SJSA1 (cell line): ENCODE results near the gene IGSF11. TPM values are rescaled to one million over a fixed set of nuclear protein-coding genes. Genes with fewer than 3 reads are reported as not detected.
A peak's percentile ranks its signal among the peaks of the same experiment; 100 is the strongest.
"Not testable (repeated sequence)": the region's sequence is repeated elsewhere in the genome, so short reads cannot be mapped to it uniquely, and the experiment has no call there.

ENCODE experiments used
- DNase-seq, 2 experiments: peaks; one replicate each; pipeline ENCODE4 v3.0.0-alpha.2; 2015 to 2020; ENCODE audit warnings: low spot score in 2 of 2, low read depth in 1 of 2
- H3K27ac ChIP-seq: fragments of 250-450 bp; sonication (Bioruptor Pico); 2 replicates; pipeline ENCODE4 v1.5.1; 2020; ENCODE audit warnings: mild to moderate bottlenecking, moderate library complexity
- H3K27me3 ChIP-seq: fragments of 250-450 bp; sonication (Bioruptor Pico); replicated peaks from 2 replicates; pipeline ENCODE4 v1.5.1; 2020; ENCODE audit warnings: mild to moderate bottlenecking, moderate library complexity
- H3K36me3 ChIP-seq: fragments of 250-450 bp; sonication (Bioruptor Pico); 2 replicates; pipeline ENCODE4 v1.5.1; 2020; ENCODE audit warnings: mild to moderate bottlenecking
- H3K4me1 ChIP-seq: fragments of 250-450 bp; sonication (Bioruptor Pico); replicated peaks from 2 replicates; pipeline ENCODE4 v1.6.1; 2021; ENCODE audit warnings: mild to moderate bottlenecking
- H3K4me3 ChIP-seq: fragments of 250-450 bp; sonication (Bioruptor Pico); 2 replicates; pipeline ENCODE4 v1.5.1; 2020; ENCODE audit warnings: mild to moderate bottlenecking
- H3K9me3 ChIP-seq: fragments of 250-450 bp; sonication (Bioruptor Pico); replicated peaks from 2 replicates; pipeline ENCODE4 v1.5.1; 2020; ENCODE audit warnings: mild to moderate bottlenecking
- total RNA-seq: library from RNA; depleted of rRNA; stranded (reverse); fragments of >200 nt; shearing (Covaris generic); gene quantifications from 2 replicates; pipeline ENCODE4 v1.2.3, GENCODE V29; 2014

The IGSF11 gene
- total RNA-seq, 1 experiment from 2014 or later = 0.18 TPM

DNA sequence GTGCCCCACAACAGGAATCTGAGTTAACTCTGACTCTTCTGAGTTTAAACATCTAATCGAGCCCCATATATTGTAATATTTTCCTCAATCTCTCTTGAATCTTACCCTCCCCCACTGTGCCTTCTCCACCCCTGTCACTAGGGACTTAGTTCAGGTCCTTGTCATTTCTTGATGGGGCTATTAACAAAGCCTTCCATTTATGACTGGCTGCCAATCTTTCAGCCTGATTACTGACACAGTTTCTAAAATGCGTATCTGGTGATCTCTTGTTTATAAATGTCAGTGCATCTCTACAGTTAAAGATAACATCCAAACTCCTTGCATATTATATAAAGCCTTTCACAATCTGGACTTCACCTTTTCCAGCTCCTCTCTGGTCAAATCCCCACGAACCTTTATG lies 124.3 kb downstream of the IGSF11 start:
- Histone ChIP-seq H3K36me3 (no peaks in the 10 kb centered on the region), H3K4me3 (no peak overlapping the region), H3K9me3 (no peaks in the 10 kb centered on the region), H3K27me3 (no peaks in the 10 kb centered on the region), H3K27ac (no peak overlapping the region), H3K4me1 (peaks cover 24% of the 10 kb centered on the region)
- DNase-seq = no peak

DNA sequence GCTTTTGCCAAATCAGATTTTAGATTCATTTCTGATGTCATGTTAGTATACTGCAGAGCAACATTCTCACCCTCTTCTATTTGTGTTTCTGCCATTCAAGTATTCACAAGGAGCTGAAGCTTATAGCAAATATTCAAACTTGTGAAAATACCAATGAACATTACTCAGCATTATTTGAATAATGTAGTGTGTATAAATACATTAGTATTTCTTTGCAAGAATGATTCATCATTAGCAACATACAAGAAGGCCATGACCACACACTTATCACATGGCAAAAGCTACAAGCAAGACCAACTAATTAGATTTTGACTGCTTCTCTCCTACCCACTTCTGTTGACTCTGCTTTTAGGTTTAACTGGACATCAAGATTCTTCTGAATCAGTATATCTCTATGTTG lies 124.9 kb downstream of the IGSF11 start:
- Histone ChIP-seq H3K4me3 (no peak overlapping the region), H3K27ac (no peak overlapping the region), H3K9me3 (no peaks in the 10 kb centered on the region), H3K36me3 (no peaks in the 10 kb centered on the region), H3K27me3 (no peaks in the 10 kb centered on the region), H3K4me1 (peaks cover 24% of the 10 kb centered on the region)
- peak in 1 of 2 experiments; percentile 11 for DNase-seq

DNA sequence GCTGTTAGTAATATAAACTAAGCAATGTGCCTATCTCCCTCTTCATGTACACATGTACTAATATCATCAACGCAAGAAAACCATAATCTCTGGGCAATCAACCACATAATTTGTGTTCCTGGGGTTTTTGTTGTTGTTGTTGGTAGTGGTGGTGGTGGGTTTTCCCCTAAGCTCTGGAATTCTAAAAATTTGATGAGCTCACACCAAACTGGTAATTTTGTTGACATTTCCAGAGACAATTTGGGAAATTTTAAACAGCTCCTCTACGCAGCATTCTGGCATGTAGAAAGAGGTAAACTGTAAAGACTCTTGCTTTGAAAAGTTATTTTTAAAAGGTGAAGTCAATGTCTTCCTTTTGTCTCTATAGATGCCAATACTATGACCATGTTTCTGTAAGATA lies 126.7 kb downstream of the IGSF11 start:
- Histone ChIP-seq H3K4me1 (peaks cover 24% of the 10 kb centered on the region), H3K4me3 (no peak overlapping the region), H3K27me3 (no peaks in the 10 kb centered on the region), H3K27ac (peak overlapping the region; percentile 80), H3K36me3 (no peaks in the 10 kb centered on the region), H3K9me3 (no peaks in the 10 kb centered on the region)
- DNase-seq = peak in 1 of 2 experiments; percentile 66

DNA sequence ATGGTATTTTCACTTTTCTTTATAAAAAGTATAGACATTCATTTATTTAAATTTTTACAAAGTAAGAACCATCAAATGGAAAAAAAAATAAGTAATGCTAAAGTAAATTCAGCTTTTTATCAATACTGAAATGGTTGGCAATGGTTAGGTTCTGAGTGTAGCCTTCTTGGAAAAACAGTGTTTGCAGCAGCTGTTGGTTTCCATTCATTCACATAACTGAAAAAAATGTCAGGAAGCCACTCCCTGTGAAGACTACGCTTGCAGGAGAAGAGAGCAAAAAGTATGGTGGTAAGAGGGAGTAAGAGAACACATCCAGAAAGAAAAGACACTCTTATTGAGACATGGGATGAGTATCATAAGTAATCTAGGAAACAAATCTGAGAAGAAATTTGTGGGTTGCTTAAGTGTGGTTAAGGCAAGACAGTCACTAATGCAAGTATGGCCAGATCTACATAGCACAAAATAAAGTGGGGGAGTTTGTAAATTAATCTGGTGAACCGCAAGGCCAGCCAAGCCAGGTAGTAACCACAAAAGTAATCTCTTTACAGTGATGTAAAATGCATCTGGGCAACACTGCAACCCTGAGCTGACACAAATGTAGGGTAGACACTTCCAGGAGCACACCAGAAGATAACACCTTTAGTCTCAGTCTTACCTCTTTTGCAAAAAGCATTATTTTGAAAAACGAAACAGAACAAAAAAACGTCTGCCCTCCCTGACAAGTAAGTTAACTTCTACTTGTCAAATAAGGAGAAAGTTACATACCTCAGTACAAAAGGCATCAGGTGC lies 133.7 kb downstream of the IGSF11 start:
- DNase-seq = no peak
- no peaks in the 10 kb centered on the region for H3K36me3 ChIP-seq
- no peaks in the 10 kb centered on the region for H3K27me3 ChIP-seq
- no peak overlapping the region for H3K4me3 ChIP-seq
- no peak overlapping the region for H3K27ac ChIP-seq
- H3K4me1 ChIP-seq = no peaks in the 10 kb centered on the region
- no peaks in the 10 kb centered on the region for H3K9me3 ChIP-seq

DNA sequence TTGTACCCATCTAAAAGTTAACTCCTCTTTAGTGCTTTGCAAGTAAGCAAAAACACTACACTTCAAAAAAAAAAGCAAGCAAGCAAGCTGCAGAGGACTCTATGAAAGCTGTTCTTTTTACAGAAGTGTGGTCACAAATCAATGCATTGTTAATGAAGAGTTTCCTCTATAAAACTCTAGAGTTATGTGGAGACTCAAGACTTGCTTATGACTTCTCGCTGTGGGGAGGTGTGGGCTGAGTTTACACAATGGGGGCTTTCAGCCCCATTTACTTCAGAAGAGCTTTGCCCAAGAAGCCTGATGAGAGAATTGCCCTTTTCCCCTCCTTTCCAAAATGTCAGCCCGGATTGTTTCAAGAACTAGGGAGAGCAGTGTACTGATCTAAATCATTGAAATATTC lies 144.4 kb downstream of the IGSF11 start:
- no peaks in the 10 kb centered on the region for H3K4me1 ChIP-seq
- no peaks in the 10 kb centered on the region for H3K9me3 ChIP-seq
- no peak overlapping the region for H3K27ac ChIP-seq
- H3K4me3 ChIP-seq = no peak overlapping the region
- H3K36me3 ChIP-seq = no peaks in the 10 kb centered on the region
- 0 out of 2 replicates have a peak, but pooled peaks cover 5% of the 10 kb centered on the region for H3K27me3 ChIP-seq
- DNase-seq = no peak

DNA sequence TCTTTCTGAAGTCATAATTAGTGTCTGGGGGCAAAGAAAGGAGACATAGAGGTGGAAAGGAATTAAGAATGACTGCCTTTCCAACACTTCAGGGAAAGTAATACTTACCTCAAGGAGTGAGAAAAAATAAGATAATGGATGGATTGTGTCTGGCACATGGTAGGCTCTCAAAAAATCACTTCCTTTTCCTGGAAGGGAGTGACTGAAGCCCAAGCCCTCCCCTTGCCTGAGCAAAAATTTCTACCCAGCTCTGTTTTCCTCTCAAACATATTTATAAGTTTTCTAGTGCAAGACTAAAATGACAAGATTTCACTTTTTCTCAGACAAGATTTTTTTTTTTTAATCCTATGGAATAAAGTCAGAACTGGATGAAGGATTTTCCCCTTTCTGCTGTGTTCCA lies 145.0 kb downstream of the IGSF11 start:
- Histone ChIP-seq H3K4me1 (no peaks in the 10 kb centered on the region), H3K4me3 (no peak overlapping the region), H3K27ac (no peak overlapping the region), H3K36me3 (no peaks in the 10 kb centered on the region), H3K9me3 (no peaks in the 10 kb centered on the region), H3K27me3 (0 out of 2 replicates have a peak, but pooled peaks cover 5% of the 10 kb centered on the region)
- DNase-seq = no peak

DNA sequence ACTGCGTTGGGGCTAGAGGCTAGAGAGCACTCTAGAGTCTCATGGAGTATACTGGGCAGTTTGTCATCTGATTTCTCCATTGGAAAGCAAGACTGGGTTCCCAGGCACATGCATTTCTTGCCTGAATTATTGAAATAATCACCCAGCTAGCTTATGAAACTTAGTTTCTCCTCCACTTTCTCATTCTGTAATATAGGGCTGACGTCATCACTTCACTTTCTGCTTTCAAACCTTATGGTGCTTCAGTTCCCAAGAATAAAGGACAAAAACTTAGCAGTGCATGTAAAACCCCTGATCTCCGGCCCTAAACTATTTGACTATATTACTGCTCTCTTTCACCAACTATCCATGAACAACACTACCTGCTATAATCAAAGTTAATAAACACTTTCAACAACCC lies 147.9 kb downstream of the IGSF11 start:
- H3K4me3 ChIP-seq = no peak overlapping the region
- no peaks in the 10 kb centered on the region for H3K9me3 ChIP-seq
- no peaks in the 10 kb centered on the region for H3K36me3 ChIP-seq
- no peak overlapping the region for H3K27ac ChIP-seq
- no peak for DNase-seq
- H3K4me1 ChIP-seq = no peaks in the 10 kb centered on the region
- 0 out of 2 replicates have a peak, but pooled peaks cover 2% of the 10 kb centered on the region for H3K27me3 ChIP-seq

DNA sequence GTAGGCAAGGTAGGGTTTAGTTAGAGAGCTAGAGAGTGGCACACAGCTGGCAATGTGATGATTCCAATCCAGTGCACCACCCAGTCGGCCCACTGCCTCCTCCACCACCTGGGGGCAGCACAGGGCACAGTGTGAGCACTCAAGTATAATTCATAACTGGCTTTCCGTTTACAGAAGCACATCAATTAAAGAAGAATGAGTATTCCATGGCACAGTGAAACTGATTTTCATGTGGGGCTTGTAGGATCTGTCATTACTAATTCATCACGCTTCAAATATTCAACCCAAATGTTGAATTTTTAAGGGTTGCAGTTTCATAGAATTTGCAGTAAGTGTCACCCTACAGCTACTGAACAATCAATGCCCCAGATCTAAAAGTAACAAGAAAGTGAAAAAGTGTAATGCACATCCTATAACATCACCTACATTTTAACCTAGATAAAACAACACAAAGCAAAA lies 149.9 kb downstream of the IGSF11 start:
- Histone ChIP-seq H3K27ac (no peak overlapping the region), H3K27me3 (no peaks in the 10 kb centered on the region), H3K36me3 (no peaks in the 10 kb centered on the region), H3K9me3 (no peaks in the 10 kb centered on the region), H3K4me1 (no peaks in the 10 kb centered on the region), H3K4me3 (no peak overlapping the region)
- DNase-seq = peak; percentile 47 to 57

DNA sequence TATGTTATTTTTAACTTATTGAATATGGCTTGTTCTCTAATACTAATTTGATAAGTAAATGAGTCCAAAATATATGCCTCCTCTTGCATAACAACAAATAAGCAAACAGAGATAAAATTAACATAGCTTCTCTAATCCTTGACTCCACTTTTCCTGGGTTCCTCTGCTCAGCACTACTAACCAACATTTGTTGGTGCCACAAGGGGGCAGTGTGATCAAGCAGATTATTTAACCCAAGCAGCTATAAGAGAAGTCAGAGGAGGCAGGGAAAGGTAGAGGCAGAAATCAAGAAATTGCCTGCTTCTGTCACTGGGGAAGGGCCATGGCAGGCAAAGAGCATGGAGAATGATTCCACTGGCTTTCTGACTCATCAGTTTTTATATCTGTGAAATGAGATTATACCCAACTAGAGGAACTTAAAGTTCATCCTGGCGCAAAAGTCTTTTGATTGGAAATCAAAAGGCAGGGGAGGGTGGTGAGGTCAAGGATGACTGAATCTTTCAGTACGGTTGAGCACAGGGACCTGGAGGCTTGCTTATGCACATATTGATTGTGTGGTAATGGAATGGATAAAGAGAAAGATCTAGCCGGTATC lies 152.2 kb downstream of the IGSF11 start:
- Histone ChIP-seq H3K9me3 (no peaks in the 10 kb centered on the region), H3K4me3 (no peak overlapping the region), H3K4me1 (no peaks in the 10 kb centered on the region), H3K36me3 (no peaks in the 10 kb centered on the region), H3K27ac (no peak overlapping the region), H3K27me3 (no peaks in the 10 kb centered on the region)
- DNase-seq = peak; percentile 46 to 53

DNA sequence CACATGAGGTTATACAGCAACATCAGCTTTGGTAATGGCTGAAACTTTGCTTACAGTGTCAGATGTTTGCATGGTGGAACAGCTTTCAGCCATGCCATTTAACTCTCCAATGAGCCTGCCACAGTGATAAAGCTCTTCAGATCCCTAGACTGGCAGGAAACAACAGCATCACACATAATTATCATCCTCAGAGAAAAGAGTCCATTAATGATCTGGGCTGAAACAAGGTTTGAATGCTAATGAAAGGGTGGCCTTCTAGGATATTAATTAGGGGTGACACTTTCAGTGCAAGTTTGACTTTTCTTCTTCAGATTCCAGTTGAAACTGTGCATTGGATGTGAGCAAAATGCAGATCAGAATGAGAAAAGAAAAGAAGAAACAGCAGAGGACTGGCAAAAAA lies 166.6 kb downstream of the IGSF11 start:
- Histone ChIP-seq H3K27me3 (no peaks in the 10 kb centered on the region), H3K36me3 (no peaks in the 10 kb centered on the region), H3K4me1 (no peaks in the 10 kb centered on the region)

DNA sequence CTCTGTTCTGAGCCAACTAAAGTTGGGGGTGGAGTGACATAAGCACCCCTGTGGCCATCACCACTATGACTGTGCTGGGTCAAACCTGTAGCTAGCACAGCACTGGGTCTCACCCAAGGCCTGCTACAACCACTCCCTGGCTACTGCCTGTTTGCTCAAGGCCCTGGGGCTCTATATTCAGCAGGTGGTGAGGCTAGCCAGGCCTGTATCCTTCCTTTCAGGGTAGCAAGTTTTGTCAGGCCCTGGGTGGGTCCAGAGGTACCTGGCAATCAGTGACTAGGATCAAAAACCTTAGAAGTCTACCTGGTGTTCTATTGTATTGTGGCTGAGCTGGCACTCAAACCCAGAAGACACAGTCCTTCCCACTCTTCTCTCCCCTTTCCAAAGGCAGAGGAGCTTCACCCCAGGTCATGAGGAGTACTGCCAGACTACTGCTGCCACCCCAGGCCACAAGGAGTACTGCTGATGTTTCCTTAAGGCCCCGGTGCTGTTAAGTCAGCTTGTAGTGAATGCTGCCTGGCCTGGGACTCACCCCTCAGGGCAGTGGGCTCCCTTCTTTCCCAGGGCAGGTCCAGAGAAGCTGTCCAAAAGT lies 170.8 kb downstream of the IGSF11 start:
- no peak for DNase-seq
- Histone ChIP-seq H3K27ac (no peak overlapping the region), H3K36me3 (no peaks in the 10 kb centered on the region), H3K4me3 (no peak overlapping the region), H3K4me1 (no peaks in the 10 kb centered on the region), H3K9me3 (no peaks in the 10 kb centered on the region), H3K27me3 (no peaks in the 10 kb centered on the region)

More for the DNA sequence above, 166.6 kb downstream of the IGSF11 start:
- Histone ChIP-seq H3K27ac (no peak overlapping the region), H3K9me3 (no peaks in the 10 kb centered on the region), H3K4me3 (no peak overlapping the region)
- DNase-seq = no peak

DNA sequence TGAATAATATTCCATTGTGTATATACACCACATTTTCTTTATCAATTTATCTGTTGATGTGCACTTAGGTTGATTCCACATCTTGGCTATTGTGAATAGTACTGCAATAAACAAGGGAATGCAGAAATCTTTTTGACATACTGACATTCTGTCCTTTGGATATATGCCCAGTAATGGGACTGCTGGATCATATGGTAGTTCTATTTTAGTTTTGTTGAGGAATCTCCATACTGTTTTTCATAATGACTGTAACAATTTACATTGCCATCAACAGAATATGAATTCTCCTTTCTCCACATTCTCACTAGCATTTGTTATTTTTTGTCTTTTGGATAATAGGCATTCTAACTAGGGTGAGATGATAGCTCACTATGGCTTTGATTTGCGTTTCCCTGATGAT lies 174.7 kb downstream of the IGSF11 start:
- no peak overlapping the region for H3K4me3 ChIP-seq
- H3K27ac ChIP-seq = no peak overlapping the region
- H3K27me3 ChIP-seq = no peaks in the 10 kb centered on the region
- no peaks in the 10 kb centered on the region for H3K36me3 ChIP-seq
- H3K9me3 ChIP-seq = no peaks in the 10 kb centered on the region
- DNase-seq = no peak
- H3K4me1 ChIP-seq = no peaks in the 10 kb centered on the region

DNA sequence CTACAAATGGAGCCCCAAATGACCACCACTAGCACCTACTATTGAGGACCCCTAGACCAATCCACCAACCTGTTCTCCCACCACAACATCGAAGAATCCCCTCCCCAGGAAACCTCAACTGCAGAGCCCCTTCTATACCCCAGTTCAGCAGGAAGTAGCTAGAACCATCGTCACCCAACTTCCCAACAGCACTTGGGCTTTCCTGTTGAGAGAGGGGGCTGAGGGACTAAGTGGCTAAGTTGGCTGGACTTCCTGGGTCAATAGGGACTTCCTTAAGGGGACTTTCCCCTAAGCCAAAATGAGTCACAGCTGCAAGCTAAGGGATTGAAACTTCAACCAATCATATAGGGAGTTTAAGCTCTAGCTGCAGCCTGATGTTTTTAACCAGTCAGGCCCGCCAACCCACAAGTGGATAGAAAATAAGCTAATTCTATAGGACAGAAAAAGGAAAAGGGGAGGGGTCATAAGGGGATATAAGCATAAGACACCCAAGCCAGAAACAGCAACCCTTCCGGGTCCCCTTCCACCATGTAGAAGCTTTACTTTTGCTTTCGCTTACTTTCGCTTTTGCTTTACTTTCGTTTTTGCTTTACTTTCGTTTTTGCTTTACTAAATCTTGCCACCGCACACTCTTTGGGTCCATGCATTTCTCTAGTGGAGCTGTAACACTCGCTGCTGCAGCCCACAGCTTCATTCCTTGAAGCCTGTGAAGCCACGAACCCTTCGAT lies 183.0 kb downstream of the IGSF11 start:
- not testable (repeated sequence) for H3K27ac ChIP-seq, H3K4me1 ChIP-seq, DNase-seq, H3K36me3 ChIP-seq, H3K27me3 ChIP-seq, H3K4me3 ChIP-seq, H3K9me3 ChIP-seq

DNA sequence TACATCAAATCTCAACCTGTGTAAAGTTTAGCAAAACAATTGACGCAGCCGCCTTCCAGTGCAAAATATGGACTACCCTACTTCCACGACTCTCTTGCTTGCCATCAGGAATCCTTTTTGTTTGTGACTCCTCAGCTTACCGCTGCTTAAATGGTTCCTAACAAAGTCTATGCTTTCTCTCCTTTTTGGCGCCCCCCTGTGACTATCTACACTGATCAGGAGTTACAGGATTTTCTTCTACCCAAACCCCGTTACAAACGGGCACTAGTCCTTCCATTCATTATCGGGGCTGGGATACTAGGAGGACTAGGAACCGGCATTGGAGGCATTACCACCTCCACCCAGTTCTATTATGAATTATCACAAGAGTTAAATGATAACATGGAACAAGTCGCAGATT lies 184.0 kb downstream of the IGSF11 start:
- H3K4me3 ChIP-seq = no peak overlapping the region
- DNase-seq = no peak
- H3K9me3 ChIP-seq = no peaks in the 10 kb centered on the region
- no peaks in the 10 kb centered on the region for H3K27me3 ChIP-seq
- H3K4me1 ChIP-seq = no peaks in the 10 kb centered on the region
- H3K27ac ChIP-seq = no peak overlapping the region
- H3K36me3 ChIP-seq = no peaks in the 10 kb centered on the region
